Activated B cell treated with CpG ODN at 0.5 μM for 24 hours (primary cell): ENCODE data around the gene BPIFB1. TPM values are rescaled to one million over a fixed set of nuclear protein-coding genes. Genes with fewer than 3 reads are reported as not detected.

Experiments used
- ATAC-seq: fragments of 200-7000 bp; cut with Tn5 transposase; one replicate; pipeline ENCODE4 v1.10.0; 2021; ENCODE audit warnings: low read depth, mild to moderate bottlenecking, moderate library complexity
- CTCF ChIA-PET: fragments of 350-600 bp; sonication (Branson Sonifier 250); formaldehyde crosslinking; loops from one replicate; lab custom pipeline; 2021; ENCODE audit warnings: antibody characterized with exemption; lab: Charles Lee
- POLR2A ChIA-PET: fragments of 350-600 bp; sonication (Branson Sonifier 250); formaldehyde crosslinking; loops from one replicate; lab custom pipeline; 2021; ENCODE audit warnings: antibody characterized with exemption; lab: Charles Lee
- DNase-seq: peaks from one replicate; pipeline ENCODE4 v3.0.0; 2022
- H3K27ac Mint-ChIP-seq: one replicate; pipeline ENCODE4 v1.8.0; 2020; ENCODE audit warnings: mixed read lengths
- H3K27me3 Mint-ChIP-seq: one replicate; pipeline ENCODE4 v1.8.0; 2021; ENCODE audit warnings: mixed read lengths
- H3K36me3 Mint-ChIP-seq: one replicate; pipeline ENCODE4 v1.8.0; 2021; ENCODE audit warnings: low read depth, mixed read lengths
- H3K4me1 Mint-ChIP-seq: one replicate; pipeline ENCODE4 v1.8.0; 2021; ENCODE audit warnings: mixed read lengths
- H3K4me3 Mint-ChIP-seq: one replicate; pipeline ENCODE4 v1.8.0; 2020; ENCODE audit warnings: mild to moderate bottlenecking, mixed read lengths
- H3K9me3 Mint-ChIP-seq: one replicate; pipeline ENCODE4 v1.8.0; 2020; ENCODE audit warnings: mixed read lengths
- intact Hi-C: fragments of 100-400 bp; cut with micrococcal nuclease; formaldehyde crosslinking; loops from one replicate; pipeline ENCODE4 v1.15.1; 2024
- total RNA-seq: library from RNA; stranded (reverse); gene quantifications from 2 replicates; pipeline ENCODE4 v1.2.3, GENCODE V29; 2022
- TF ChIP-seq, protein P1 (sequence below): fragments of 200-600 bp; IDR thresholded peaks from one replicate; pipeline ENCODE4 v1.8.0; 2022; ENCODE audit warnings: antibody characterized with exemption, mild to moderate bottlenecking

BPIFB1 gene
- total RNA-seq, 1 donor from 2014 or later = not detected

- ATAC-seq (no peak), DNase-seq (no peak)
- ChIA-PET POLR2A (no interaction called here), CTCF (no interaction called here)
- Mint-ChIP-seq H3K4me1 (no peaks in the 10 kb centered on the region), H3K9me3 (no peaks in the 10 kb centered on the region), H3K27ac (no peak overlapping the region), H3K36me3 (no peaks in the 10 kb centered on the region), H3K27me3 (peaks cover 30% of the 10 kb centered on the region), H3K4me3 (no peak overlapping the region)
- intact Hi-C loops = no loop called here
- TF ChIP-seq, protein P1, sequence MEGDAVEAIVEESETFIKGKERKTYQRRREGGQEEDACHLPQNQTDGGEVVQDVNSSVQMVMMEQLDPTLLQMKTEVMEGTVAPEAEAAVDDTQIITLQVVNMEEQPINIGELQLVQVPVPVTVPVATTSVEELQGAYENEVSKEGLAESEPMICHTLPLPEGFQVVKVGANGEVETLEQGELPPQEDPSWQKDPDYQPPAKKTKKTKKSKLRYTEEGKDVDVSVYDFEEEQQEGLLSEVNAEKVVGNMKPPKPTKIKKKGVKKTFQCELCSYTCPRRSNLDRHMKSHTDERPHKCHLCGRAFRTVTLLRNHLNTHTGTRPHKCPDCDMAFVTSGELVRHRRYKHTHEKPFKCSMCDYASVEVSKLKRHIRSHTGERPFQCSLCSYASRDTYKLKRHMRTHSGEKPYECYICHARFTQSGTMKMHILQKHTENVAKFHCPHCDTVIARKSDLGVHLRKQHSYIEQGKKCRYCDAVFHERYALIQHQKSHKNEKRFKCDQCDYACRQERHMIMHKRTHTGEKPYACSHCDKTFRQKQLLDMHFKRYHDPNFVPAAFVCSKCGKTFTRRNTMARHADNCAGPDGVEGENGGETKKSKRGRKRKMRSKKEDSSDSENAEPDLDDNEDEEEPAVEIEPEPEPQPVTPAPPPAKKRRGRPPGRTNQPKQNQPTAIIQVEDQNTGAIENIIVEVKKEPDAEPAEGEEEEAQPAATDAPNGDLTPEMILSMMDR = no peak
Measured at GRCh38 chr20:33276303-33277113, 6.5 kb upstream of the BPIFB1 start.

GRCh38 chr20:33277471-33278441 is 5.3 kb upstream of the BPIFB1 start:
- CTCF ChIA-PET = no interaction called here
- TF ChIP-seq, protein P1 = no peak
- no peaks in the 10 kb centered on the region for H3K4me1 Mint-ChIP-seq
- no peak overlapping the region for H3K27ac Mint-ChIP-seq
- intact Hi-C loops = no loop called here
- POLR2A ChIA-PET = no interaction called here
- no peaks in the 10 kb centered on the region for H3K36me3 Mint-ChIP-seq
- H3K27me3 Mint-ChIP-seq = peaks cover 29% of the 10 kb centered on the region
- no peak overlapping the region for H3K4me3 Mint-ChIP-seq
- DNase-seq = no peak
- H3K9me3 Mint-ChIP-seq = no peaks in the 10 kb centered on the region
- ATAC-seq = no peak

- H3K36me3 Mint-ChIP-seq = no peaks in the 10 kb centered on the region
- no peak overlapping the region for H3K27ac Mint-ChIP-seq
- H3K27me3 Mint-ChIP-seq = peaks cover 30% of the 10 kb centered on the region
- no peak for ATAC-seq
- no peak for DNase-seq
- ChIA-PET CTCF (interaction anchor here (0.9 kb wide), 1 partner anchor 11 kb away, joined by 3 read pairs; no protein-coding TSS in a partner anchor), POLR2A (no interaction called here)
- H3K4me3 Mint-ChIP-seq = no peak overlapping the region
- intact Hi-C loops = no loop called here
- no peaks in the 10 kb centered on the region for H3K4me1 Mint-ChIP-seq
- H3K9me3 Mint-ChIP-seq = no peaks in the 10 kb centered on the region
- TF ChIP-seq, protein P1 = no peak
Measured at GRCh38 chr20:33278700-33279099, 4.3 kb upstream of the BPIFB1 start.

GRCh38 chr20:33279261-33279910 is 3.6 kb upstream of the BPIFB1 start:
- ChIA-PET POLR2A (no interaction called here), CTCF (interaction anchor here (0.9 kb wide), 1 partner anchor 10 kb away, joined by 3 read pairs; no protein-coding TSS in a partner anchor)
- Mint-ChIP-seq H3K4me1 (no peaks in the 10 kb centered on the region), H3K4me3 (no peak overlapping the region), H3K9me3 (no peaks in the 10 kb centered on the region), H3K36me3 (no peaks in the 10 kb centered on the region), H3K27me3 (peaks cover 31% of the 10 kb centered on the region), H3K27ac (no peak overlapping the region)
- intact Hi-C loops = no loop called here
- ATAC-seq (no peak), DNase-seq (no peak)
- TF ChIP-seq, protein P1 = no peak
